Nephron (organoid): Measurements from ENCODE around the gene ERP44.

Experiments used
- H3K27ac Mint-ChIP-seq, 3 experiments: 2 replicates each; pipeline ENCODE4 v1.8.0; 2020; ENCODE audit warnings: mixed read lengths in 3 of 3, mild to moderate bottlenecking in 2 of 3, moderate library complexity in 1 of 3
- H3K27me3 Mint-ChIP-seq: 2 replicates; pipeline ENCODE4 v1.8.0; 2021; ENCODE audit warnings: low read depth, mild to moderate bottlenecking, moderate library complexity, mixed read lengths
- H3K36me3 Mint-ChIP-seq: 2 replicates; pipeline ENCODE4 v1.8.0; 2020; ENCODE audit warnings: low read depth, mixed read lengths
- H3K4me1 Mint-ChIP-seq: 2 replicates; pipeline ENCODE4 v1.8.0; 2020; ENCODE audit warnings: mixed read lengths
- H3K4me3 Mint-ChIP-seq, 3 experiments: 2 replicates each; pipeline ENCODE4 v1.8.0; 2020; ENCODE audit warnings: mild to moderate bottlenecking in 3 of 3, mixed read lengths in 3 of 3, moderate library complexity in 2 of 3
- H3K9me3 Mint-ChIP-seq: 2 replicates; pipeline ENCODE4 v1.8.0; 2020; ENCODE audit warnings: mixed read lengths
- TF ChIP-seq, protein P1 (sequence below), 3 experiments: fragments of 200-600 bp; sonication (generic); IDR thresholded peaks; one replicate each; pipeline ENCODE4 v1.5.0; 2021; ENCODE audit warnings: antibody characterized with exemption in 3 of 3; ENCODE audit not compliant: unreplicated experiment in 3 of 3

ERP44 gene

DNA sequence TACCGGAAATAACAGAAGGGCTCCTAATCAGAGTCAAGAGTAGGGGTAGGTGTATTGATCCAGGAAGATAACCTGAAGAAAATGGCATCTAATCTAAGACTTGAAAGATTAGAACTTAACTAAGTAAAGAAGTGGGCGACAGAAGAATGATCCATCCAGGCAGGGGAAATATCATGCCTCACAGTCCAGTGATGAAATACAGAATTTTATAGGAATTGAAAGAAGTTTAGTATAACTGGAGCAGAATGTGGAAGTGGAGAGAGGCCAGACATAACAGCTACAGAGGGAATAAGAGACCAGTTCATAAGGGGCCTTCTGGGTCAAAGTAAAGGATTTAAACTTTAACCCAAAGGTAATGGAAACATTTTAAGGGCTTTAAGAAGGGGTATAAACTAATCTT, 42.2 kb downstream of the ERP44 start:
- TF ChIP-seq, protein P1, sequence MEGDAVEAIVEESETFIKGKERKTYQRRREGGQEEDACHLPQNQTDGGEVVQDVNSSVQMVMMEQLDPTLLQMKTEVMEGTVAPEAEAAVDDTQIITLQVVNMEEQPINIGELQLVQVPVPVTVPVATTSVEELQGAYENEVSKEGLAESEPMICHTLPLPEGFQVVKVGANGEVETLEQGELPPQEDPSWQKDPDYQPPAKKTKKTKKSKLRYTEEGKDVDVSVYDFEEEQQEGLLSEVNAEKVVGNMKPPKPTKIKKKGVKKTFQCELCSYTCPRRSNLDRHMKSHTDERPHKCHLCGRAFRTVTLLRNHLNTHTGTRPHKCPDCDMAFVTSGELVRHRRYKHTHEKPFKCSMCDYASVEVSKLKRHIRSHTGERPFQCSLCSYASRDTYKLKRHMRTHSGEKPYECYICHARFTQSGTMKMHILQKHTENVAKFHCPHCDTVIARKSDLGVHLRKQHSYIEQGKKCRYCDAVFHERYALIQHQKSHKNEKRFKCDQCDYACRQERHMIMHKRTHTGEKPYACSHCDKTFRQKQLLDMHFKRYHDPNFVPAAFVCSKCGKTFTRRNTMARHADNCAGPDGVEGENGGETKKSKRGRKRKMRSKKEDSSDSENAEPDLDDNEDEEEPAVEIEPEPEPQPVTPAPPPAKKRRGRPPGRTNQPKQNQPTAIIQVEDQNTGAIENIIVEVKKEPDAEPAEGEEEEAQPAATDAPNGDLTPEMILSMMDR (IDR thresholded peaks at IDR 0.05; ENCODE audit: unreplicated experiment in 3 of 3), result no peak
- H3K27ac Mint-ChIP-seq, result no peak overlapping the region
- no peak overlapping the region for H3K4me3 Mint-ChIP-seq
- no peaks in the 10 kb centered on the region for H3K9me3 Mint-ChIP-seq
- H3K36me3 Mint-ChIP-seq, result peaks cover 21% of the 10 kb centered on the region
- H3K27me3 Mint-ChIP-seq, result no peaks in the 10 kb centered on the region
- H3K4me1 Mint-ChIP-seq, result no peaks in the 10 kb centered on the region

GRCh38 chr9:100052375-100052774, 46.4 kb downstream of the ERP44 start:
- Mint-ChIP-seq H3K27me3 (no peaks in the 10 kb centered on the region), H3K4me1 (no peaks in the 10 kb centered on the region), H3K9me3 (peaks cover 2% of the 10 kb centered on the region), H3K27ac (no peak overlapping the region), H3K4me3 (no peak overlapping the region), H3K36me3 (peaks cover 29% of the 10 kb centered on the region)
- TF ChIP-seq, protein P1 (IDR thresholded peaks at IDR 0.05; ENCODE audit: unreplicated experiment in 3 of 3), result no peak

DNA sequence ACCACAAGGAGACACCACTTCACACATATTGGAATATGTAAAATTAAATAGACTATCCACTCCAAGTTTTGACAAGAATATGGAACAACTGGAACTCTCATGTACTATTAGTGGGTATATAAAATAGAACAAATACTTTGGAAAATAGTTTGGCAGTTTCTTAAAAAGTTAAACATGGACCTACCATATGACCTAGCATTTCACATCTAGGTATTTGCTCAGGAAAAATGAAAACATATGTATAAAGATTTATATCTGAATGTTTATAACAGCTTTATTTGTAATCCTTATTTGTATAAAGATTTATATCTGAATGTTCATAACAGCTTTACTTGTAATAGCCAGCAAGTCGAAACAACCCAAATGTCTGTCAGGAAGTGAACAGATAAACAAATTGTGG, 49.2 kb downstream of the ERP44 start:
- H3K4me3 Mint-ChIP-seq, result no peak overlapping the region
- H3K27me3 Mint-ChIP-seq, result no peaks in the 10 kb centered on the region
- peaks cover 19% of the 10 kb centered on the region for H3K9me3 Mint-ChIP-seq
- TF ChIP-seq, protein P1 (IDR thresholded peaks at IDR 0.05; ENCODE audit: unreplicated experiment in 3 of 3), result no peak
- H3K27ac Mint-ChIP-seq, result no peak overlapping the region
- H3K4me1 Mint-ChIP-seq, result no peaks in the 10 kb centered on the region
- peaks cover 50% of the 10 kb centered on the region for H3K36me3 Mint-ChIP-seq

DNA sequence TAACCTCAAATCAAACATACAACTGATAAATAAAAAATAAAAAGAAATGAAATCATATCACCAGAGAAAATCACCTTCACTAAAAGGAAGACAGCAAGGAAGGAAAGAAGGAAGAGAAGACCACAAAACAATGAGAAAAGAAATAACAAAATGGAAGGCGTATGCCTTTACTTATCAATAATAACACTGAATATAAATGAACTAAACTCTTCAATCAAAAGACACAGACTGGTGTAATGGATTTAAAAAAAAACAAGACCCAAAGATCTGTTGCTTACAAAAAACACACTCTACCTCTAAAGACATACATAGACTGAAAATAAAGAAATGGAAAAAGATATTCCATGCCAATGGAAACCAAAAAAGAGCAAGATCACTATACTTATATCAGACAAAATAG, 60.3 kb downstream of the ERP44 start:
- H3K4me1 Mint-ChIP-seq, result no peaks in the 10 kb centered on the region
- H3K4me3 Mint-ChIP-seq, result no peak overlapping the region
- peaks cover 69% of the 10 kb centered on the region for H3K9me3 Mint-ChIP-seq
- H3K36me3 Mint-ChIP-seq, result peaks cover 93% of the 10 kb centered on the region
- no peak overlapping the region for H3K27ac Mint-ChIP-seq
- TF ChIP-seq, protein P1 (IDR thresholded peaks at IDR 0.05; ENCODE audit: unreplicated experiment in 3 of 3), result no peak
- no peaks in the 10 kb centered on the region for H3K27me3 Mint-ChIP-seq

GRCh38 chr9:100033877-100034551, 64.8 kb downstream of the ERP44 start:
- TF ChIP-seq, protein P1 (IDR thresholded peaks at IDR 0.05; ENCODE audit: unreplicated experiment in 3 of 3), result no peak
- Mint-ChIP-seq H3K4me1 (no peaks in the 10 kb centered on the region), H3K36me3 (peaks cover 80% of the 10 kb centered on the region), H3K27ac (no peak overlapping the region), H3K27me3 (no peaks in the 10 kb centered on the region), H3K9me3 (peaks cover 40% of the 10 kb centered on the region), H3K4me3 (no peak overlapping the region)

- no peaks in the 10 kb centered on the region for H3K4me1 Mint-ChIP-seq
- TF ChIP-seq, protein P1 (IDR thresholded peaks at IDR 0.05; ENCODE audit: unreplicated experiment in 3 of 3), result no peak
- H3K4me3 Mint-ChIP-seq, result no peak overlapping the region
- H3K27ac Mint-ChIP-seq, result no peak overlapping the region
- H3K9me3 Mint-ChIP-seq, result peaks cover 15% of the 10 kb centered on the region
- peaks cover 49% of the 10 kb centered on the region for H3K36me3 Mint-ChIP-seq
- no peaks in the 10 kb centered on the region for H3K27me3 Mint-ChIP-seq
Observed at GRCh38 chr9:100030548-100030947, 68.3 kb downstream of the ERP44 start.
